DOHH2 (cell line): ENCODE data around the gene LHX5.

Source experiments
- EZH2phosphoT487 ChIP-seq: fragments of 200-600 bp; sonication (generic); IDR thresholded peaks from 2 replicates; pipeline ENCODE4 v1.6.1; 2017; ENCODE audit warnings: borderline replicate concordance, mild to moderate bottlenecking, antibody characterized with exemption, low read length, moderate library complexity, mixed read lengths
- TF ChIP-seq, protein P1 (sequence below): fragments of 200-600 bp; sonication (generic); IDR thresholded peaks from one replicate; pipeline ENCODE4 v1.5.1; 2014; ENCODE audit warnings: antibody characterized with exemption, mild to moderate bottlenecking, low read depth, low read length; ENCODE audit not compliant: poor library complexity, severe bottlenecking

GRCh38 chr12:113420996-113421595 is 50.6 kb downstream of the LHX5 start:
- TF ChIP-seq, protein P1, sequence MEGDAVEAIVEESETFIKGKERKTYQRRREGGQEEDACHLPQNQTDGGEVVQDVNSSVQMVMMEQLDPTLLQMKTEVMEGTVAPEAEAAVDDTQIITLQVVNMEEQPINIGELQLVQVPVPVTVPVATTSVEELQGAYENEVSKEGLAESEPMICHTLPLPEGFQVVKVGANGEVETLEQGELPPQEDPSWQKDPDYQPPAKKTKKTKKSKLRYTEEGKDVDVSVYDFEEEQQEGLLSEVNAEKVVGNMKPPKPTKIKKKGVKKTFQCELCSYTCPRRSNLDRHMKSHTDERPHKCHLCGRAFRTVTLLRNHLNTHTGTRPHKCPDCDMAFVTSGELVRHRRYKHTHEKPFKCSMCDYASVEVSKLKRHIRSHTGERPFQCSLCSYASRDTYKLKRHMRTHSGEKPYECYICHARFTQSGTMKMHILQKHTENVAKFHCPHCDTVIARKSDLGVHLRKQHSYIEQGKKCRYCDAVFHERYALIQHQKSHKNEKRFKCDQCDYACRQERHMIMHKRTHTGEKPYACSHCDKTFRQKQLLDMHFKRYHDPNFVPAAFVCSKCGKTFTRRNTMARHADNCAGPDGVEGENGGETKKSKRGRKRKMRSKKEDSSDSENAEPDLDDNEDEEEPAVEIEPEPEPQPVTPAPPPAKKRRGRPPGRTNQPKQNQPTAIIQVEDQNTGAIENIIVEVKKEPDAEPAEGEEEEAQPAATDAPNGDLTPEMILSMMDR: no peak
- no peak for TF ChIP-seq EZH2phosphoT487
